SK-N-SH (cell line): ENCODE measurements around the gene TTC39C.

Experiments
- CTCF ChIP-seq: fragments of 200-600 bp; sonication (generic); IDR thresholded peaks from 2 replicates; pipeline ENCODE4 v1.6.1; 2017; ENCODE audit warnings: antibody characterized with exemption, mild to moderate bottlenecking, moderate library complexity
- POLR2AphosphoS5 ChIP-seq: IDR thresholded peaks from 2 replicates; pipeline ENCODE4 v1.6.1; 2012; ENCODE audit warnings: low read depth, low read length

DNA sequence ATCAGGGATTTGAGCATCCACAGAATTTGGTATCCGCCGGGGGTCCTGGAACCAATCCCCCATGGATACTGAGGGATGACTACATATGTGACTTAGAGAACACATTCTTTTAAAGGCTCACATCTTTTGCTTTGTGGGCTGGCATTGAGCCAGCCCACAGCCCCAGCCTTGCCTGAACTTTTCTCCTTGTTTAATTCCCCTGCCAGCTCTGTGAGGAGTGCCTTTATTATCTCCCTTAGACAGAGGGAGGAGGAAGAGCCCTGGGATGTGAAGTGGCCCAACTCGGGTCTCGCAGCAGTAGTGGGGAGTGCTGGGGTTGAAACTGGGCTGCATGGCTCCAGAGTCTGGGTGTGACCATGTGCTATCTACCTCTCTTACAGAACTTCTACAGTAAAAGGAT is 7.6 kb downstream of the TTC39C start:
- TF ChIP-seq CTCF, result no peak
- TF ChIP-seq POLR2AphosphoS5, result no peak
